Liver (tissue), 9 donors: ENCODE data around the gene CHMP3. TPM values are rescaled to one million over a fixed set of nuclear protein-coding genes. Genes with fewer than 3 reads are reported as not detected.

ENCODE experiments used
- DNase-seq: peaks from one replicate; pipeline ENCODE4 v3.0.0-alpha.2; 2017; ENCODE audit warnings: low spot score
- H3K27ac ChIP-seq, 2 donors: one replicate each; pipeline ENCODE4 v1.7.0; 2013; ENCODE audit warnings: inconsistent platforms in 2 of 2, low read length in 2 of 2, control low read depth in 1 of 2, low read depth in 1 of 2, mild to moderate bottlenecking in 1 of 2
- H3K27me3 ChIP-seq, 4 donors: one replicate each; pipeline versions ENCODE4 v1.6.1 to v1.7.0; 2013; ENCODE audit warnings: low read length in 3 of 4, inconsistent platforms in 1 of 4, mild to moderate bottlenecking in 1 of 4, moderate library complexity in 1 of 4; ENCODE audit not compliant: control insufficient read depth in 4 of 4, insufficient read depth in 4 of 4
- H3K36me3 ChIP-seq, 4 donors: one replicate each; pipeline versions ENCODE4 v1.6.1 to v1.7.0; 2013; ENCODE audit warnings: low read length in 3 of 4, mild to moderate bottlenecking in 3 of 4, low read depth in 1 of 4, moderate library complexity in 1 of 4; ENCODE audit not compliant: control insufficient read depth in 4 of 4, insufficient read depth in 3 of 4
- H3K4me1 ChIP-seq, 4 donors: one replicate each; pipeline versions ENCODE4 v1.6.1 to v1.7.0; 2013; ENCODE audit warnings: low read length in 3 of 4, mild to moderate bottlenecking in 3 of 4, moderate library complexity in 1 of 4; ENCODE audit not compliant: control insufficient read depth in 4 of 4, insufficient read depth in 4 of 4
- H3K4me3 ChIP-seq, 3 donors: one replicate each; pipeline versions ENCODE4 v1.6.1 to v1.7.0; 2013; ENCODE audit warnings: low read length in 3 of 3, control low read depth in 1 of 3, low read depth in 1 of 3, mild to moderate bottlenecking in 1 of 3
- H3K9ac ChIP-seq, 2 donors: one replicate each; pipeline ENCODE4 v1.7.0; 2013; ENCODE audit warnings: low read length in 2 of 2, mild to moderate bottlenecking in 2 of 2, moderate library complexity in 2 of 2, control low read depth in 1 of 2, low read depth in 1 of 2
- H3K9me3 ChIP-seq, 4 donors: one replicate each; pipeline versions ENCODE4 v1.6.1 to v1.7.0; 2013; ENCODE audit warnings: low read length in 3 of 4; ENCODE audit not compliant: control insufficient read depth in 4 of 4
- CTCF ChIP-seq: fragments of 150-350 bp; IDR thresholded peaks from 2 replicates; pipeline ENCODE4 v1.5.1; 2017; ENCODE audit warnings: improper control_type of control experiment, low read depth, low read length; ENCODE audit not compliant: missing input control
- EGR1 ChIP-seq, 2 donors: IDR thresholded peaks; 2 replicates each; pipeline ENCODE4 v1.6.1; 2016 to 2018; ENCODE audit warnings: antibody characterized with exemption in 2 of 2, low read depth in 2 of 2
- FOXA1 ChIP-seq: IDR thresholded peaks from 2 replicates; pipeline ENCODE4 v1.6.1; 2016; ENCODE audit warnings: antibody characterized with exemption
- FOXA2 ChIP-seq: IDR thresholded peaks from 2 replicates; pipeline ENCODE4 v1.6.1; 2016; ENCODE audit warnings: antibody characterized with exemption
- GABPA ChIP-seq, 2 donors: IDR thresholded peaks in 1 of 2; conservative IDR thresholded peaks in 1 of 2; 2 replicates each; pipeline ENCODE4 v1.6.1; 2016; ENCODE audit warnings: antibody characterized with exemption in 2 of 2, mild to moderate bottlenecking in 1 of 2, moderate library complexity in 1 of 2
- HNF4A ChIP-seq, 2 donors: conservative IDR thresholded peaks; 2 replicates each; pipeline ENCODE4 v1.6.1; 2016; ENCODE audit warnings: antibody characterized with exemption in 2 of 2, mild to moderate bottlenecking in 2 of 2
- HNF4G ChIP-seq: IDR thresholded peaks from 2 replicates; pipeline ENCODE4 v1.6.1; 2016; ENCODE audit warnings: antibody characterized with exemption
- JUND ChIP-seq, 2 donors: IDR thresholded peaks; 2 replicates each; pipeline ENCODE4 v1.6.1; 2016; ENCODE audit warnings: antibody characterized with exemption in 2 of 2
- MAX ChIP-seq: IDR thresholded peaks from 2 replicates; pipeline ENCODE4 v1.6.1; 2016; ENCODE audit warnings: antibody characterized with exemption
- NR2F2 ChIP-seq: IDR thresholded peaks from 2 replicates; pipeline ENCODE4 v1.6.1; 2016; ENCODE audit warnings: antibody characterized with exemption
- RAD21 ChIP-seq, 2 donors: IDR thresholded peaks; 2 replicates each; pipeline ENCODE4 v1.6.1; 2016; ENCODE audit warnings: antibody characterized with exemption in 2 of 2, mild to moderate bottlenecking in 2 of 2
- RXRA ChIP-seq, 2 donors: IDR thresholded peaks; 2 replicates each; pipeline ENCODE4 v1.6.1; 2017 to 2018; ENCODE audit warnings: antibody characterized with exemption in 2 of 2, mild to moderate bottlenecking in 1 of 2
- SP1 ChIP-seq: IDR thresholded peaks from 2 replicates; pipeline ENCODE4 v1.6.1; 2018; ENCODE audit warnings: antibody characterized with exemption, mild to moderate bottlenecking
- TAF1 ChIP-seq: conservative IDR thresholded peaks from 2 replicates; pipeline ENCODE4 v1.6.1; 2016; ENCODE audit warnings: antibody characterized with exemption, mild to moderate bottlenecking
- YY1 ChIP-seq: IDR thresholded peaks from 2 replicates; pipeline ENCODE4 v1.6.1; 2016; ENCODE audit warnings: antibody characterized with exemption, mild to moderate bottlenecking
- ZBTB33 ChIP-seq: IDR thresholded peaks from 2 replicates; pipeline ENCODE4 v1.6.1; 2016; ENCODE audit warnings: antibody characterized with exemption
- WGBS: extraction: QIAGEN DNeasy Blood & Tissue Kit; methylation state at CpG from one replicate; pipeline ENCODE4 v1.1.7; 2013; 5-methylcytosine and 5-hydroxymethylcytosine counted together
- polyA plus RNA-seq, 2 donors: library from polyadenylated mRNA; stranded (reverse) in 1 of 2; unstranded in 1 of 2; fragments of 200-250 nt in 1 of 2; fragments of >200 nt in 1 of 2; fragmentation: Nextera tagmentation in 1 of 2; extraction: Ambion mirVana in 1 of 2; gene quantifications; one replicate each; pipeline versions ENCODE4 v1.2.1 to v1.2.3, GENCODE V29; 2013 to 2015
- total RNA-seq, 2 donors: library from RNA; depleted of rRNA; stranded (reverse); fragments of >200 nt; gene quantifications; one replicate each; pipeline ENCODE4 v1.2.3, GENCODE V29; 2014
- TF ChIP-seq, protein P1 (sequence below): IDR thresholded peaks from 2 replicates; pipeline ENCODE4 v1.6.1; 2016; ENCODE audit warnings: antibody characterized with exemption
- TF ChIP-seq, protein P2 (sequence below): IDR thresholded peaks from 2 replicates; pipeline ENCODE4 v1.6.1; 2016; ENCODE audit warnings: antibody characterized with exemption, mild to moderate bottlenecking
- donor health status: healthy.
- donor health status: healthy.
- donor health status: healthy.
- donor health status: healthy.
- donor health status: healthy.

The CHMP3 gene
- total and polyA plus RNA-seq, 4 donors, result 20.6 to 25.1 (median 24.0) TPM

GRCh38 chr2:86541334-86541733 lies 21.9 kb downstream of the CHMP3 start:
- H3K27me3 ChIP-seq, result no peaks in the 10 kb centered on the region
- H3K4me3 ChIP-seq, result no peak overlapping the region
- no peak overlapping the region for H3K9ac ChIP-seq
- no peak for DNase-seq
- WGBS, result 77% methylated on average over 2 of the region's 2 CpGs
- peaks cover 0 to 2% (median 0%) of the 10 kb centered on the region in 4 donors for H3K9me3 ChIP-seq
- H3K4me1 ChIP-seq, result peaks cover 0 to 2% (median 0%) of the 10 kb centered on the region in 4 donors
- TF ChIP-seq MAX (no peak), SP1 (no peak), GABPA (IDR thresholded peaks at IDR 0.05 in 1 of 2, conservative IDR thresholded peaks at IDR 0.05 in 1 of 2) (no peak)
- no peak overlapping the region for H3K27ac ChIP-seq
- peaks cover 0 to 3% (median 0%) of the 10 kb centered on the region in 4 donors for H3K36me3 ChIP-seq

- no peaks in the 10 kb centered on the region for H3K4me1 ChIP-seq
- H3K36me3 ChIP-seq, result peaks cover 2 to 7% (median 3%) of the 10 kb centered on the region in 4 donors
- H3K9ac ChIP-seq, result no peak overlapping the region
- WGBS, result 98% methylated on average over 3 of the region's 3 CpGs
- H3K27me3 ChIP-seq, result no peaks in the 10 kb centered on the region
- H3K9me3 ChIP-seq, result peaks cover 0 to 6% (median 0%) of the 10 kb centered on the region in 4 donors
- no peak for DNase-seq
- no peak for TF ChIP-seq RXRA (IDR thresholded peaks at IDR 0.05)
- TF ChIP-seq HNF4A (conservative IDR thresholded peaks at IDR 0.05), result no peak
- TF ChIP-seq, protein P1, sequence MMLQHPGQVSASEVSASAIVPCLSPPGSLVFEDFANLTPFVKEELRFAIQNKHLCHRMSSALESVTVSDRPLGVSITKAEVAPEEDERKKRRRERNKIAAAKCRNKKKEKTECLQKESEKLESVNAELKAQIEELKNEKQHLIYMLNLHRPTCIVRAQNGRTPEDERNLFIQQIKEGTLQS, result no peak
- TF ChIP-seq SP1, result no peak
- TF ChIP-seq FOXA2, result no peak
- no peak for TF ChIP-seq HNF4G
- no peak for TF ChIP-seq FOXA1
- H3K27ac ChIP-seq, result no peak overlapping the region
- no peak overlapping the region for H3K4me3 ChIP-seq
These were observed 29.7 kb downstream of the CHMP3 start for GRCh38 chr2:86533589-86533988.

DNA sequence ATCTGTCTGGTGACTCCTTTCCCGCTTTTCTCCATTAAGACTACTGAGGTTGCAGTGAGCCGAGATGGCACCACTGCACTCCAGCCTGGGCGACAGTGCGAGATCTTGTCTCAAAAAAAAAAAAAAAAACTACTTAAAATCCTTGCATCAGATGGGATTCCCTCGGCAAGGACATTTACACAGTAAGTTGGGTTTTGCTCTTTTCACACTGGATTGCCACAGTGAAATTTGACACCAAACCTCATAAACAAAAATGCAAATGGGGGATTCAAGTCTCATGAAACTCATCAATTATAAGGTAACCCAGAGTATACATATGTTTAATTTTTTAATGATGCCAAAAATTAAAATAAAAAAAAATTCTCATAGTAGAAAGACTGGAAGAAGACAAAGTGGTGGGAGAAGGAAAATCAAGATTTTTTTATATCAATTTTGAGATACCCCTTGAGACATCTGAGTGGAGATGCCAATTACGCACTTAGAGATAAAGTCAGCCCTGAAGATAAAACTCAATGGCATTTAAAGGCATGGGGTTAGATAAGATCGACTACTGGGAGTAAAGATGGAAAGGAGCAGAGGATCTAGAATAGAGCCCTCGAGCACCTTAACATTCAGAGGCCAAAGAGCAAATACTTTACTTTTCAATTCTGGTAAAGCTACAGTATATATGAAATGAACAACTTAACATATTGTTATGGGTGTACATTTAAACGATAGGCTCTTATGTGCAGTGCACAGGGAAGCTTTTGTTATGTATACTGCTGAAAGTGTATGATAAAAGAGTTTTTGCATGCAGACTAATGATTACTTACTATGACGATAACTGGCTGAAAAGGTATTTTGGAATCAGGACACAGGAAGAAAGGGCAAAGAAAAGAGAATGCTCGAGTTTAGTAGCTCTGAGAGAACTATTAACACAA lies 37.6 kb downstream of the CHMP3 start:
- Histone ChIP-seq H3K4me3 (no peak overlapping the region), H3K27ac (no peak overlapping the region), H3K27me3 (no peaks in the 10 kb centered on the region), H3K9ac (no peak overlapping the region), H3K36me3 (peaks cover 5 to 16% (median 7%) of the 10 kb centered on the region in 4 donors), H3K9me3 (no peaks in the 10 kb centered on the region), H3K4me1 (peaks cover 0 to 1% (median 0%) of the 10 kb centered on the region in 4 donors)
- TF ChIP-seq CTCF (no peak), HNF4G (no peak), RXRA (IDR thresholded peaks at IDR 0.05) (no peak), EGR1 (IDR thresholded peaks at IDR 0.05; ENCODE audit: low read depth in 2 of 2) (no peak), NR2F2 (no peak), RAD21 (IDR thresholded peaks at IDR 0.05) (no peak), SP1 (no peak), HNF4A (conservative IDR thresholded peaks at IDR 0.05) (no peak), TAF1 (no peak), JUND (IDR thresholded peaks at IDR 0.05) (no peak), FOXA2 (no peak), MAX (no peak), YY1 (no peak), ZBTB33 (no peak)
- TF ChIP-seq, protein P2, sequence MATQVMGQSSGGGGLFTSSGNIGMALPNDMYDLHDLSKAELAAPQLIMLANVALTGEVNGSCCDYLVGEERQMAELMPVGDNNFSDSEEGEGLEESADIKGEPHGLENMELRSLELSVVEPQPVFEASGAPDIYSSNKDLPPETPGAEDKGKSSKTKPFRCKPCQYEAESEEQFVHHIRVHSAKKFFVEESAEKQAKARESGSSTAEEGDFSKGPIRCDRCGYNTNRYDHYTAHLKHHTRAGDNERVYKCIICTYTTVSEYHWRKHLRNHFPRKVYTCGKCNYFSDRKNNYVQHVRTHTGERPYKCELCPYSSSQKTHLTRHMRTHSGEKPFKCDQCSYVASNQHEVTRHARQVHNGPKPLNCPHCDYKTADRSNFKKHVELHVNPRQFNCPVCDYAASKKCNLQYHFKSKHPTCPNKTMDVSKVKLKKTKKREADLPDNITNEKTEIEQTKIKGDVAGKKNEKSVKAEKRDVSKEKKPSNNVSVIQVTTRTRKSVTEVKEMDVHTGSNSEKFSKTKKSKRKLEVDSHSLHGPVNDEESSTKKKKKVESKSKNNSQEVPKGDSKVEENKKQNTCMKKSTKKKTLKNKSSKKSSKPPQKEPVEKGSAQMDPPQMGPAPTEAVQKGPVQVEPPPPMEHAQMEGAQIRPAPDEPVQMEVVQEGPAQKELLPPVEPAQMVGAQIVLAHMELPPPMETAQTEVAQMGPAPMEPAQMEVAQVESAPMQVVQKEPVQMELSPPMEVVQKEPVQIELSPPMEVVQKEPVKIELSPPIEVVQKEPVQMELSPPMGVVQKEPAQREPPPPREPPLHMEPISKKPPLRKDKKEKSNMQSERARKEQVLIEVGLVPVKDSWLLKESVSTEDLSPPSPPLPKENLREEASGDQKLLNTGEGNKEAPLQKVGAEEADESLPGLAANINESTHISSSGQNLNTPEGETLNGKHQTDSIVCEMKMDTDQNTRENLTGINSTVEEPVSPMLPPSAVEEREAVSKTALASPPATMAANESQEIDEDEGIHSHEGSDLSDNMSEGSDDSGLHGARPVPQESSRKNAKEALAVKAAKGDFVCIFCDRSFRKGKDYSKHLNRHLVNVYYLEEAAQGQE, result no peak
- TF ChIP-seq, protein P1, result no peak
- DNase-seq, result no peak
- WGBS, result 91% methylated on average over 11 of the region's 11 CpGs
